Skeletal muscle tissue (tissue), 4 donors: ENCODE results near the gene CHTOP. TPM values are rescaled to one million over a fixed set of nuclear protein-coding genes. Genes with fewer than 3 reads are reported as not detected.

Experiments
- H3K27ac ChIP-seq: one replicate; pipeline ENCODE4 v1.7.0; 2013; ENCODE audit warnings: mild to moderate bottlenecking, low read depth, low read length, inconsistent platforms
- H3K27me3 ChIP-seq, 3 donors: one replicate each; pipeline ENCODE4 v1.7.0; 2013; ENCODE audit warnings: low read length in 3 of 3; ENCODE audit not compliant: control insufficient read depth in 3 of 3, insufficient read depth in 3 of 3
- H3K36me3 ChIP-seq, 3 donors: one replicate each; pipeline ENCODE4 v1.7.0; 2013; ENCODE audit warnings: low read length in 3 of 3; ENCODE audit not compliant: control insufficient read depth in 3 of 3, insufficient read depth in 3 of 3
- H3K4me1 ChIP-seq, 3 donors: one replicate each; pipeline ENCODE4 v1.7.0; 2013; ENCODE audit warnings: low read length in 3 of 3, mild to moderate bottlenecking in 3 of 3; ENCODE audit not compliant: control insufficient read depth in 3 of 3, insufficient read depth in 3 of 3
- H3K4me3 ChIP-seq, 3 donors: one replicate each; pipeline ENCODE4 v1.7.0; 2013; ENCODE audit warnings: low read length in 3 of 3
- H3K9ac ChIP-seq, 3 donors: one replicate each; pipeline ENCODE4 v1.7.0; 2013; ENCODE audit warnings: low read length in 3 of 3, mild to moderate bottlenecking in 3 of 3, moderate library complexity in 2 of 3, low read depth in 1 of 3
- H3K9me3 ChIP-seq, 3 donors: one replicate each; pipeline ENCODE4 v1.7.0; 2013; ENCODE audit warnings: low read length in 3 of 3; ENCODE audit not compliant: control insufficient read depth in 3 of 3
- total RNA-seq: library from RNA; depleted of rRNA; stranded (reverse); fragments of >200 nt; gene quantifications from one replicate; pipeline ENCODE4 v1.2.3, GENCODE V29; 2014
- donor health status: Osteomylitis.

The CHTOP gene
- total RNA-seq, 1 donor from 2014 or later: 46.4 TPM

- Histone ChIP-seq H3K27ac (no peak overlapping the region), H3K36me3 (peaks cover 4 to 10% (median 6%) of the 10 kb centered on the region in 3 donors), H3K4me3 (no peak overlapping the region), H3K27me3 (no peaks in the 10 kb centered on the region), H3K9me3 (no peaks in the 10 kb centered on the region), H3K9ac (no peak overlapping the region), H3K4me1 (peaks cover 3 to 18% (median 17%) of the 10 kb centered on the region in 3 donors)
These were observed 14.7 kb upstream of the CHTOP start for GRCh38 chr1:153619171-153619570.

- H3K4me3 ChIP-seq: no peak overlapping the region
- no peaks in the 10 kb centered on the region for H3K27me3 ChIP-seq
- peaks cover 7 to 10% (median 8%) of the 10 kb centered on the region in 3 donors for H3K36me3 ChIP-seq
- no peak overlapping the region for H3K9ac ChIP-seq
- H3K9me3 ChIP-seq: no peaks in the 10 kb centered on the region
- H3K27ac ChIP-seq: no peak overlapping the region
- peaks cover 21 to 26% (median 25%) of the 10 kb centered on the region in 3 donors for H3K4me1 ChIP-seq
These were observed 10.8 kb upstream of the CHTOP start for GRCh38 chr1:153623101-153623500.

GRCh38 chr1:153624965-153625611 lies 8.8 kb upstream of the CHTOP start:
- no peaks in the 10 kb centered on the region for H3K9me3 ChIP-seq
- peaks cover 30 to 44% (median 35%) of the 10 kb centered on the region in 3 donors for H3K4me1 ChIP-seq
- peak overlapping the region in 1 of 3 donors; percentile 35 for H3K4me3 ChIP-seq
- no peaks in the 10 kb centered on the region for H3K27me3 ChIP-seq
- H3K36me3 ChIP-seq: peaks cover 4 to 7% (median 5%) of the 10 kb centered on the region in 3 donors
- no peak overlapping the region for H3K9ac ChIP-seq
- no peak overlapping the region for H3K27ac ChIP-seq

GRCh38 chr1:153626477-153626903 lies 7.4 kb upstream of the CHTOP start:
- no peaks in the 10 kb centered on the region for H3K9me3 ChIP-seq
- H3K9ac ChIP-seq: peak overlapping the region; percentile 88 to 96 (median 92)
- peak overlapping the region; percentile 91 for H3K27ac ChIP-seq
- H3K36me3 ChIP-seq: peaks cover 4 to 10% (median 7%) of the 10 kb centered on the region in 3 donors
- H3K27me3 ChIP-seq: no peaks in the 10 kb centered on the region
- peak overlapping the region; percentile 69 to 86 (median 81) for H3K4me3 ChIP-seq
- H3K4me1 ChIP-seq: peaks cover 44 to 57% (median 49%) of the 10 kb centered on the region in 3 donors

GRCh38 chr1:153626904-153627714 lies 6.8 kb upstream of the CHTOP start, which contains the start of gene S100A13:
Gene S100A13, minus strand, starts transcription at chr1:153627505. Its CDS starts 1,033 bp downstream, at chr1:153626472.
- Histone ChIP-seq H3K9me3 (no peaks in the 10 kb centered on the region), H3K4me3 (peak within 1 kb of the TSS; percentile 75 to 88 (median 84)), H3K36me3 (peaks cover 4 to 11% (median 11%) of the 10 kb centered on the region in 3 donors), H3K27ac (peak within 1 kb of the TSS; percentile 91), H3K27me3 (no peaks in the 10 kb centered on the region), H3K4me1 (peaks cover 46 to 57% (median 50%) of the 10 kb centered on the region in 3 donors), H3K9ac (peak within 1 kb of the TSS; percentile 88 to 96 (median 92))

- Histone ChIP-seq H3K9me3 (no peaks in the 10 kb centered on the region), H3K27ac (peak within 1 kb of the TSS; percentile 91), H3K4me3 (peak within 1 kb of the TSS; percentile 75 to 88 (median 84)), H3K4me1 (peaks cover 50 to 64% (median 55%) of the 10 kb centered on the region in 3 donors), H3K9ac (peak within 1 kb of the TSS; percentile 88 to 96 (median 92)), H3K36me3 (peaks cover 4 to 15% (median 10%) of the 10 kb centered on the region in 3 donors), H3K27me3 (no peaks in the 10 kb centered on the region)
These were observed 5.9 kb upstream of the CHTOP start, which contains the start of gene S100A1 for GRCh38 chr1:153627715-153628626. Gene S100A1, plus strand, starts transcription at chr1:153628434. Its CDS starts 2,088 bp downstream, at chr1:153630522.

GRCh38 chr1:153628638-153629342 lies 5.1 kb upstream of the CHTOP start:
- peak overlapping the region; percentile 75 to 88 (median 84) for H3K4me3 ChIP-seq
- H3K36me3 ChIP-seq: peaks cover 4 to 14% (median 8%) of the 10 kb centered on the region in 3 donors
- peaks cover 56 to 69% (median 62%) of the 10 kb centered on the region in 3 donors for H3K4me1 ChIP-seq
- H3K9ac ChIP-seq: peak overlapping the region; percentile 83 to 96 (median 85)
- H3K27ac ChIP-seq: peak overlapping the region; percentile 91
- H3K27me3 ChIP-seq: no peaks in the 10 kb centered on the region
- H3K9me3 ChIP-seq: no peaks in the 10 kb centered on the region

GRCh38 chr1:153629343-153629665 lies 4.6 kb upstream of the CHTOP start:
- H3K27me3 ChIP-seq: no peaks in the 10 kb centered on the region
- peaks cover 56 to 70% (median 62%) of the 10 kb centered on the region in 3 donors for H3K4me1 ChIP-seq
- peak overlapping the region; percentile 75 to 88 (median 84) for H3K4me3 ChIP-seq
- H3K9me3 ChIP-seq: no peaks in the 10 kb centered on the region
- H3K27ac ChIP-seq: peak overlapping the region; percentile 91
- H3K9ac ChIP-seq: peak overlapping the region; percentile 83 to 96 (median 85)
- peaks cover 4 to 14% (median 6%) of the 10 kb centered on the region in 3 donors for H3K36me3 ChIP-seq

GRCh38 chr1:153629971-153630370 lies 3.9 kb upstream of the CHTOP start:
- H3K9me3 ChIP-seq: no peaks in the 10 kb centered on the region
- H3K4me3 ChIP-seq: peak overlapping the region; percentile 75 to 88 (median 84)
- peaks cover 4 to 14% (median 6%) of the 10 kb centered on the region in 3 donors for H3K36me3 ChIP-seq
- H3K9ac ChIP-seq: peak overlapping the region; percentile 83 to 96 (median 85)
- no peaks in the 10 kb centered on the region for H3K27me3 ChIP-seq
- peaks cover 56 to 73% (median 60%) of the 10 kb centered on the region in 3 donors for H3K4me1 ChIP-seq
- peak overlapping the region; percentile 91 for H3K27ac ChIP-seq
